GM23338 (cell line): ENCODE measurements around the gene PACS2.

ENCODE experiments used
- CREB1 ChIP-seq: fragments of 250-450 bp; sonication (Bioruptor Pico); IDR thresholded peaks from 2 replicates; pipeline ENCODE4 v1.5.0; 2020; ENCODE audit warnings: low read depth, mild to moderate bottlenecking, moderate library complexity
- EZH2 ChIP-seq: fragments of 200-600 bp; sonication (generic); IDR thresholded peaks from one replicate; pipeline ENCODE4 v1.8.0; 2017; ENCODE audit warnings: antibody characterized with exemption, mild to moderate bottlenecking, low read depth; ENCODE audit not compliant: unreplicated experiment
- EZH2phosphoT487 ChIP-seq: fragments of 200-600 bp; sonication (generic); IDR thresholded peaks from one replicate; pipeline ENCODE4 v1.8.1; 2018; ENCODE audit warnings: antibody characterized with exemption; ENCODE audit not compliant: unreplicated experiment
- NANOG ChIP-seq: IDR thresholded peaks from 2 replicates; pipeline ENCODE4 v1.6.1; 2016; ENCODE audit warnings: antibody characterized with exemption, borderline replicate concordance
- POLR2AphosphoS5 ChIP-seq: IDR thresholded peaks from 2 replicates; pipeline ENCODE4 v1.6.1; 2016; ENCODE audit warnings: antibody characterized with exemption, low read depth
- STAT1 ChIP-seq: IDR thresholded peaks from one replicate; pipeline ENCODE4 v1.6.1; 2016; ENCODE audit warnings: antibody characterized with exemption; ENCODE audit not compliant: unreplicated experiment
- ZNF331 ChIP-seq: fragments of 250-450 bp; sonication (Bioruptor Pico); IDR thresholded peaks from 2 replicates; pipeline ENCODE4 v1.5.0; 2020; ENCODE audit warnings: low read depth, mild to moderate bottlenecking, moderate library complexity
- TF ChIP-seq, protein P1 (sequence below), 2 experiments: fragments of 200-600 bp in 1 of 2; sonication (generic) in 1 of 2; conservative IDR thresholded peaks; 2 replicates each; pipeline versions ENCODE4 v1.5.1 to v1.6.1; 2016 to 2017; ENCODE audit warnings: antibody characterized with exemption in 2 of 2, low read depth in 2 of 2, mild to moderate bottlenecking in 2 of 2, moderate library complexity in 1 of 2
- TF ChIP-seq, protein P2 (sequence below): IDR thresholded peaks from one replicate; pipeline ENCODE4 v1.6.1; 2018; ENCODE audit warnings: antibody characterized with exemption; ENCODE audit not compliant: unreplicated experiment
- TF ChIP-seq, protein P3 (sequence below): IDR thresholded peaks from 2 replicates; pipeline ENCODE4 v1.6.1; 2016; ENCODE audit warnings: antibody characterized with exemption

DNA sequence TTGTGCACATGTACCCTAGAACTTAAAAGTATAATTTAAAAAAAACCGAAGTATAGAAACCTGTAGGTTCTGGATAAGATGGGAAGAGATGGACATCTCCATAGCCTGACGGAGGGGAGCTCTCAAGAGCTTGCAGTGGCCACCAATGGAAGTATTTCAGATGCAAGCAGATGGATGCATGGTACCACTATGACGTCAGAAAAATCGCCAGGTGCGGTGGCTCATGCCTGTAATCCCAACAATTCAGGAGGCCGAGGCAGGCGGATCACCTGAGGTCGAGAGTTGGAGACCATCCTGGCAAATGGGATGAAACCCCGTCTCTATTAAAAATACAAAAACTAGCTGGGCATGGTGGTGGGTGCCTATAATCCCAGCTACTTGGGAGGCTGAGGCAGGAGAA lies 87.2 kb downstream of the PACS2 start:
- TF ChIP-seq POLR2AphosphoS5 (no peak), EZH2 (no peak), EZH2phosphoT487 (no peak), ZNF331 (no peak), STAT1 (no peak), CREB1 (CRISPR knock-in tag) (no peak), NANOG (no peak)
- TF ChIP-seq, protein P1, sequence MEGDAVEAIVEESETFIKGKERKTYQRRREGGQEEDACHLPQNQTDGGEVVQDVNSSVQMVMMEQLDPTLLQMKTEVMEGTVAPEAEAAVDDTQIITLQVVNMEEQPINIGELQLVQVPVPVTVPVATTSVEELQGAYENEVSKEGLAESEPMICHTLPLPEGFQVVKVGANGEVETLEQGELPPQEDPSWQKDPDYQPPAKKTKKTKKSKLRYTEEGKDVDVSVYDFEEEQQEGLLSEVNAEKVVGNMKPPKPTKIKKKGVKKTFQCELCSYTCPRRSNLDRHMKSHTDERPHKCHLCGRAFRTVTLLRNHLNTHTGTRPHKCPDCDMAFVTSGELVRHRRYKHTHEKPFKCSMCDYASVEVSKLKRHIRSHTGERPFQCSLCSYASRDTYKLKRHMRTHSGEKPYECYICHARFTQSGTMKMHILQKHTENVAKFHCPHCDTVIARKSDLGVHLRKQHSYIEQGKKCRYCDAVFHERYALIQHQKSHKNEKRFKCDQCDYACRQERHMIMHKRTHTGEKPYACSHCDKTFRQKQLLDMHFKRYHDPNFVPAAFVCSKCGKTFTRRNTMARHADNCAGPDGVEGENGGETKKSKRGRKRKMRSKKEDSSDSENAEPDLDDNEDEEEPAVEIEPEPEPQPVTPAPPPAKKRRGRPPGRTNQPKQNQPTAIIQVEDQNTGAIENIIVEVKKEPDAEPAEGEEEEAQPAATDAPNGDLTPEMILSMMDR (conservative IDR thresholded peaks at IDR 0.05; ENCODE audit: low read depth in 2 of 2): no peak
- TF ChIP-seq, protein P2, sequence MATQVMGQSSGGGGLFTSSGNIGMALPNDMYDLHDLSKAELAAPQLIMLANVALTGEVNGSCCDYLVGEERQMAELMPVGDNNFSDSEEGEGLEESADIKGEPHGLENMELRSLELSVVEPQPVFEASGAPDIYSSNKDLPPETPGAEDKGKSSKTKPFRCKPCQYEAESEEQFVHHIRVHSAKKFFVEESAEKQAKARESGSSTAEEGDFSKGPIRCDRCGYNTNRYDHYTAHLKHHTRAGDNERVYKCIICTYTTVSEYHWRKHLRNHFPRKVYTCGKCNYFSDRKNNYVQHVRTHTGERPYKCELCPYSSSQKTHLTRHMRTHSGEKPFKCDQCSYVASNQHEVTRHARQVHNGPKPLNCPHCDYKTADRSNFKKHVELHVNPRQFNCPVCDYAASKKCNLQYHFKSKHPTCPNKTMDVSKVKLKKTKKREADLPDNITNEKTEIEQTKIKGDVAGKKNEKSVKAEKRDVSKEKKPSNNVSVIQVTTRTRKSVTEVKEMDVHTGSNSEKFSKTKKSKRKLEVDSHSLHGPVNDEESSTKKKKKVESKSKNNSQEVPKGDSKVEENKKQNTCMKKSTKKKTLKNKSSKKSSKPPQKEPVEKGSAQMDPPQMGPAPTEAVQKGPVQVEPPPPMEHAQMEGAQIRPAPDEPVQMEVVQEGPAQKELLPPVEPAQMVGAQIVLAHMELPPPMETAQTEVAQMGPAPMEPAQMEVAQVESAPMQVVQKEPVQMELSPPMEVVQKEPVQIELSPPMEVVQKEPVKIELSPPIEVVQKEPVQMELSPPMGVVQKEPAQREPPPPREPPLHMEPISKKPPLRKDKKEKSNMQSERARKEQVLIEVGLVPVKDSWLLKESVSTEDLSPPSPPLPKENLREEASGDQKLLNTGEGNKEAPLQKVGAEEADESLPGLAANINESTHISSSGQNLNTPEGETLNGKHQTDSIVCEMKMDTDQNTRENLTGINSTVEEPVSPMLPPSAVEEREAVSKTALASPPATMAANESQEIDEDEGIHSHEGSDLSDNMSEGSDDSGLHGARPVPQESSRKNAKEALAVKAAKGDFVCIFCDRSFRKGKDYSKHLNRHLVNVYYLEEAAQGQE: no peak
- TF ChIP-seq, protein P3, sequence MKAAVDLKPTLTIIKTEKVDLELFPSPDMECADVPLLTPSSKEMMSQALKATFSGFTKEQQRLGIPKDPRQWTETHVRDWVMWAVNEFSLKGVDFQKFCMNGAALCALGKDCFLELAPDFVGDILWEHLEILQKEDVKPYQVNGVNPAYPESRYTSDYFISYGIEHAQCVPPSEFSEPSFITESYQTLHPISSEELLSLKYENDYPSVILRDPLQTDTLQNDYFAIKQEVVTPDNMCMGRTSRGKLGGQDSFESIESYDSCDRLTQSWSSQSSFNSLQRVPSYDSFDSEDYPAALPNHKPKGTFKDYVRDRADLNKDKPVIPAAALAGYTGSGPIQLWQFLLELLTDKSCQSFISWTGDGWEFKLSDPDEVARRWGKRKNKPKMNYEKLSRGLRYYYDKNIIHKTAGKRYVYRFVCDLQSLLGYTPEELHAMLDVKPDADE: no peak
